ENCODE measurements around the gene ZMYND19.
A peak's percentile ranks its signal among the peaks of the same experiment; 100 is the strongest.

ZMYND19 gene

DNA sequence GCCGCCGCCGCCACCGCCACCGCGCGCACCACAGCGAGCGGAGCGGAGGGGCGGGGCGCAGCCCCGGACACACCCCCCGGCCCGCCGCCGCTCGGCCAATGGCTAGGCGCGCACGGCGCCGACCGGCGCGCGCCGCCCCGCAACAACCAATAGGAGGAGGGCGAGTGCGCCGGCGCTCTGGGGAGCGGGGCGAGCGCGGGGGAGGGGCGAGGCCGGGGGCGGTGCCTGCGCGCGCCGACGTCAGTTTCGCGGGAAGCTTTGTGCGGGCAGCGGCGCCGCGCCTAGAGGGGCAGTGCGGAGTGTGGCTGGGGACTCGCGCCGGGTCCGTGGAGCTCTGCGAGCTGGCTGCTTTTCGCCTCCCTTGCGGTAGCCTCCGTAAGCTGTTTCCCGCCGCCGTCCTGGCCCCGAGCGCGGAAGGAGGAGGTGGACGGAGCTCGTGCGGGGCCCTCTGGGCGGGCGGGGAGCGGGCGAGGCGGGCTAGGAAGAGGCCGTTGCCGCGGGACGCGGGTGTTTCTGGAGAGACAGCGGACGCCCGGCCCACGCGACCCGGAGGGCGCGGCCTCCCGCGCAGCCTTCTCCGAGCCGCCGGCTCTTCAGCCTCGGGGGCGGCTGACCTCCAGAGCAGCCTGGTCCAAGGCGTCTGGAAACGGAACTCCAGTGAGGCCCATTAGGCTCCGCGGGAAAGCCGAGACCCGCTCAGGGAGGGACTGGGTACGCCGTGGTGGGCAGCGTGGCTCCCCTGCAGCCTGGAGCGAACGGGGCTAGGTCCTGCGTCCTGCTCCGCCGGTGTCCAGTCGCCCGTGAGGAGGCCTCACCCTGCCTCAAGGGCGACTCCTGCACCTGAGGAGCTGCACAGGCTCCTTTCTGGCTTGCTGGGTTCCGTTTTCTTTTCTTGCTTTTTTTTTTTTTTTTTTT, at the start of gene ZMYND19:
Gene ZMYND19, minus strand, starts transcription at position 44 of the 915 bp plus-strand sequence. CDS start 249 bp downstream, outside the sequence.
- peak; percentile 78 for DNase-seq (ENCODE audit: low read depth)
- peak within 1 kb of the TSS; percentile 76 for H3K4me3 ChIP-seq (ENCODE audit: low read length)
- TF ChIP-seq, protein P1, sequence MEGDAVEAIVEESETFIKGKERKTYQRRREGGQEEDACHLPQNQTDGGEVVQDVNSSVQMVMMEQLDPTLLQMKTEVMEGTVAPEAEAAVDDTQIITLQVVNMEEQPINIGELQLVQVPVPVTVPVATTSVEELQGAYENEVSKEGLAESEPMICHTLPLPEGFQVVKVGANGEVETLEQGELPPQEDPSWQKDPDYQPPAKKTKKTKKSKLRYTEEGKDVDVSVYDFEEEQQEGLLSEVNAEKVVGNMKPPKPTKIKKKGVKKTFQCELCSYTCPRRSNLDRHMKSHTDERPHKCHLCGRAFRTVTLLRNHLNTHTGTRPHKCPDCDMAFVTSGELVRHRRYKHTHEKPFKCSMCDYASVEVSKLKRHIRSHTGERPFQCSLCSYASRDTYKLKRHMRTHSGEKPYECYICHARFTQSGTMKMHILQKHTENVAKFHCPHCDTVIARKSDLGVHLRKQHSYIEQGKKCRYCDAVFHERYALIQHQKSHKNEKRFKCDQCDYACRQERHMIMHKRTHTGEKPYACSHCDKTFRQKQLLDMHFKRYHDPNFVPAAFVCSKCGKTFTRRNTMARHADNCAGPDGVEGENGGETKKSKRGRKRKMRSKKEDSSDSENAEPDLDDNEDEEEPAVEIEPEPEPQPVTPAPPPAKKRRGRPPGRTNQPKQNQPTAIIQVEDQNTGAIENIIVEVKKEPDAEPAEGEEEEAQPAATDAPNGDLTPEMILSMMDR (conservative IDR thresholded peaks at IDR 0.05; ENCODE audit: low read length) = no peak

DNA sequence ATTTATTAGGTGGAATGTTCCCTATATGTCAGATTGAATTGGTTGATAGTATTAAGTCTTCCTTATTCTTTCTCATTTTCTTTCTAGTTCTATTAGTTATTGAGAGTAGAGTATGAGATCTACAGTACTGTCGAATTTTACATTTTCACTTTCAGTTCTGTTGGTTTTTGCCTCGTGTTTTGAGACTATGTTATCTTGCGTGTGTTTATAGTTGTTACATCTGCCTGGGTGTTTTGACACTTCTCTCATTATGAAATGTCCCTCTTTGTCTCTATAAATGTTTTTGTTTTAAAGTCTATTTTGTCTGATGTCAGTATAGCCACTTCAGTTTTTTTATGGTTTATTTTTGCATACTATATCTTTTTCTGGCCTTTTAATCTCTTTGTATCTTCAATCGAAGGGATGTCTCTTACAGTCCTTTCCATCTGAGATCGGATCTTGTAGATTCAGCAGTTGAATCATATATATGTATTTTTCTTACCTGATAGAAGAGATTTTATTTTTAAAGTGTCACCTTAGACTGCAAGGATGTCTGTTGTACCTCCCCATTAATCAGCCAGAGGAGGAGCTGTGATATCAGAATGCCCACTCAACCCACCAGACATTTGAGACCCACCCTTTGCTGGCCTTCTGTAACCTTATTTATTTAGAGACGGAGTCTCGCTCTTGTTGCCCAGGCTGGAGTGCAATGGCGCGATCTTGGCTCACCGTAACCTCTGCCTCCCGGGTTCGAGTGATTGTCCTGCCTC, 49.2 kb upstream of the ZMYND19 start:
- DNase-seq (ENCODE audit: low read depth) = peak; percentile 22
- TF ChIP-seq, protein P1 (conservative IDR thresholded peaks at IDR 0.05; ENCODE audit: low read length) = no peak
- H3K4me3 ChIP-seq (ENCODE audit: low read length) = peak overlapping the region; percentile 38

DNA sequence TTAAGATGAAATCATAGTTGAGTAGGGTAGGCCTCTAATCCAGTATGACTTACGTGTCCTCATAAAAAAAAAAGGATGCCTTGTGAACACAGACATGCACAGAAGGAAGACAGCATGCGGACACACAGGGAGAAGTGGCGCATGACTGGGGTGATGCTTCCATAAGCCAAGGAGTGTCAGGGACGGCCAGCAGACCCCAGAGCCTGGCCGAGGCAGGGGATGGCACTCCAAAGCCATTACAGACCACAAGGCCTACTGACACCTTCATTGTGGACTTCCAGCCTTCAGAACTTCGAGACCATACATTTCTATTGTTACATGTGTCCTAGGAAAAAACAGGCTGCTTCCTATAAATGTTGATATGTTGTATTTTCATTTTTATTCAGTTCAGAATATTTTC, 48.4 kb upstream of the ZMYND19 start:
- TF ChIP-seq, protein P1 (conservative IDR thresholded peaks at IDR 0.05; ENCODE audit: low read length) = no peak
- DNase-seq (ENCODE audit: low read depth) = no peak
- no peak overlapping the region for H3K4me3 ChIP-seq (ENCODE audit: low read length)

- peak; percentile 49 for DNase-seq (ENCODE audit: low read depth)
- no peak overlapping the region for H3K4me3 ChIP-seq (ENCODE audit: low read length)
- TF ChIP-seq, protein P1 (conservative IDR thresholded peaks at IDR 0.05; ENCODE audit: low read length) = no peak
Measured at GRCh38 chr9:137634016-137634415, 43.7 kb upstream of the ZMYND19 start.

- DNase-seq (ENCODE audit: low read depth) = peak; percentile 70
- TF ChIP-seq, protein P1 (conservative IDR thresholded peaks at IDR 0.05; ENCODE audit: low read length) = no peak
- H3K4me3 ChIP-seq (ENCODE audit: low read length) = no peak overlapping the region
Measured at GRCh38 chr9:137632230-137633161, 42.2 kb upstream of the ZMYND19 start.

DNA sequence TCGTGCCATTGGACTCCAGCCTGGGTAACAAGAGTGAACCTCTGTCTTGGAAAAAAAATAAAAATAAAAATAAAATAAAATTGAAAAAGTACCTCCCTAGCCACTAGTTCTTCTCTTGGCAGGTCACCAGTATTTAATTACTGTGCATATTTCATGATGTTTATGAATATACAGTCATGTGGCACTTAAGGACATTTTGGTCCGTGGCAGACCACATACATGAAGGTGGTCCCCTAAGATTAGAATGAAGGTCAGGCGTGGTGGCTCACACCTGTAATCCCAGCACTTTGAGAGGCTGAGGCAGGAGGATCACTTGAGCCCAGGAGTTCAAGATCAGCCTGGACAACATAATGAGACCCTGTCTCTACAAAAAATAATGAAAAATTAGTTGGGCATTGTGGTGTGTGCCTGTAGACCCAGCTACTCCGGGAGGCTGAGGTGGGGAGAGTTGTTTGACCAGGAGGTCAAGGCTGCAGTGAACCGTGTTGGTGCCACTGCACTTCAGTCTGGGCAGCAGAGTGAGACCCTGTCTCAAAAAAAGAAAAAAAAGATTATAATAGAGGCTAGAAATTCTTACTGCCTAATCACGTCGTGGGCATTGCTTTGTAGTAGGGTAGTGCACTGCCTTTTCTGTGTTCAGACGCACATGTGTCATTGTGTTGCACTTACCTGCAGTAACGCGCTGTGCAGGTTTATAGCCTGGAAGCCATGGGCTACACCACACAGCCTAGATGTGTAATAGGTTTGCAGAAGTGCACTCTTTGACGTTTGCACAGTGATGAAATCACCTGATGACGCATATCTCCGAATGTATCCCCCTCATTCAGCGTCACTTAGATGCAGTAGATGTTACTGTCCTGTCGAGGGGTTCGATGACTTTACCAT, 41.3 kb upstream of the ZMYND19 start:
- no peak overlapping the region for H3K4me3 ChIP-seq (ENCODE audit: low read length)
- TF ChIP-seq, protein P1 (conservative IDR thresholded peaks at IDR 0.05; ENCODE audit: low read length) = no peak

More for the DNA sequence above, 41.3 kb upstream of the ZMYND19 start:
- no peak for DNase-seq (ENCODE audit: low read depth)
